HG03432 (cell line): ENCODE measurements around the gene PHLDA1.
A peak's percentile ranks its signal among the peaks of the same experiment; 100 is the strongest.

Experiments used
- ATAC-seq: cut with Tn5 transposase; IDR thresholded peaks from one replicate; pipeline ENCODE4 v1.9.1; 2021; ENCODE audit warnings: mild to moderate bottlenecking, moderate library complexity; ENCODE audit not compliant: unreplicated experiment

The PHLDA1 gene

DNA sequence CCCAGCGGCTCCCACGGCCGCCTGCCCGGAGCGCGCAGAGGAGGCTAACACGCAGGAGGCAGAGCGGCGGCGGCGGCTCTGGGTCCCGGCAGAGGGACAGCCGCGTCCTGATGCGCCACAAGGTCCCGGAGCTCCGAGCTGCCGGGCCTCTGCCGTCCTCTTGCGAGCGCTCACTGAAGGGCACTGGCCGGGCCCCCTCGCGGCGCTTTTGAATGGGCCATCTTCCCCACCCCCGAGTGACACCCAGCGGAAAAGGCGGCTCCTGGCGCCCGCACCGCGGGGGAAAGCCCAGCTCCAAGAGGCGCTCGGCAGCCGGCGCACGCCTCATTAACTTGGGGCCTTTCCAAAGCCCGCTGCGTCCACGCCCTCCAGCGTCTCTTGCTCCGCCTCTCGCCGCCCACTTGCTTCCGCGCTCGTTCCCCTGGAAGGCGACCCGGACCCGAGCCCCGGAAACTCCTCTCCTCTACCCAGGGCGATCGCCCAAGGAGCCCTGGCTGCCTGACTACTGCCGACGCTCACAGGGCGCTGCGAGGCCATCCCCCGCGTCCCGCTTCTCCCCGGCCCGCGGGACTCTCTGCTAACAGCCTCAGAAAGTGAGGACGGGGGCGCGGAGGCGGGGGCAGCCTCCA, at the start of gene PHLDA1:
TSS of gene PHLDA1 (minus strand) at position 363 of the 629 bp plus-strand sequence.
- ATAC-seq: peak; percentile 87

DNA sequence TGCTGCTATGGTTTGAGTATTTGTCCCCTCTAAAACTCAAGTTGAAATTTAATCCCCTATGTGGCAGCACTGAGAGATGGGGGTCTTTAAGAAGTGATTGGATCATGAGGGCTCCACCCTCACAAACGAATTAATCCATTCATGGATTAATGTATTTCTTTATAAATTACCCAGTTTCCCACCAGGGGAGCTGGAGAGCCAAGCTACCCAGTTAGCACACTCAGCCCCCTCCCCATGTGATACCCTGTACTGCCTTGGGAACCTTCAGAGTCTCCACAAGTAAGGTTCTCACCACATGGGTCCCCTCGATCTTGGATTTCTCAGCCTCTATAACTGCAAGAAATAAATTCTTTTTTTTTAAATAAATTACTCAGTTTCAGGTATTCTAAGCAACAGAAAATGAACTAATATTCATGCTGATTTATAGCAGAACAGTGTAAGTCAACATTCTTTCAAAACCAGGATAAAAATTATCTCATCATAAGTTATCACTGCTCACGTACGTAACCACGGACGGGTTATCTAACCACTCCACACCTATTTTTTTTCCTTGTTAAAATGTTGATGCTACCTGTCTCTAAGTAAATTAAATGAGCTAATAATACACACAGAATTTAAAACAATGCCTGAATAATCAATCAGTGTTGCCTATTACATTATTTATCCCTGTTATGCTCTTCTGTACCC, 49.3 kb upstream of the PHLDA1 start:
- ATAC-seq: no peak

DNA sequence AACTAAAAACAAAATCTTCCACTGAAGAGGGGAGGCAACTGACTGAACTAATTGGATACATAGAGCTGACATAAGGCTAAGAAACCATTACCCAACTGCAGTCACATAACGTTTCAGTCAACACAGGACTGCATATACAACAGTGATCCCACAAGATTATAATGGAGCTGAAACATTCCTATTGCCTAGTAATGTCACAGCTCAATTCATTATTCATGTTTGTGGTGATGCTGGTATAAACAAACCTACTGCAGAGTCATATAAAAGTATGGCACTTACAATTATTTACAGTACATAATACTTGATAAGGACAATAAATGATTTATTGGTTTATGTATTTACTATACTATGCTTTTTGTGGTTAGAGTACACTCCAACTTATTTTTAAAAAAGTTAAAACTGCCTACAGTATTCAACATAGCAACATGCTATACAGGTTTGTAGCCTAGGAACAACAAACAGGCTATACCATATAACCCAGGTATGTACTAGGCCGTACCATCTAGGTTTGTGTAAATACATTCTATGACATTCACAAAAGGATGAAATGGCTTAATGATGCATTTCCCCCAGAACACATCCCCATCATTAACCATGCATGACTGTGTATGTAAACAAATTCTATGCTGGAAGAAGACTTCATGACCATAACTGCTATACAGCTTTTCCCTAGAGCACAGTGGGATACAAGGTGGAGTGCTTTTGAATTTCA, 48.6 kb upstream of the PHLDA1 start:
- no peak for ATAC-seq

DNA sequence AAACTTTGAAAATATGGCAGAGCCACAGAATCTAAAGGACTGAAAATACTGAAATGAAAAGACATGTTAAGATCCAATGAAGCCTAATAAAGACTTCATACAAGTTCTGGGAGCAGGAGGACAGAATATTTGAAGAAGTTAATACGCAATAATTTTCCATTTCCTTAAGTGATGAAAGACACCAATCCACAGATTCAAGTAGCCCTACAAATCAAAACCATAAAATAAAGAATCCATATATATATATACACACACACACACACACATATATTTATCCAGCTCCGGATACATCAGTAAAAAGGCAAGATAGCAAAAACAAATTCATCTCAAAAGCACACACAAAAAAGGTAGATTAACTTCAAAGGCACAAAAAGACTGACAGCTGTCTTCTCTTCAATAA, 47.2 kb upstream of the PHLDA1 start:
- ATAC-seq: no peak

DNA sequence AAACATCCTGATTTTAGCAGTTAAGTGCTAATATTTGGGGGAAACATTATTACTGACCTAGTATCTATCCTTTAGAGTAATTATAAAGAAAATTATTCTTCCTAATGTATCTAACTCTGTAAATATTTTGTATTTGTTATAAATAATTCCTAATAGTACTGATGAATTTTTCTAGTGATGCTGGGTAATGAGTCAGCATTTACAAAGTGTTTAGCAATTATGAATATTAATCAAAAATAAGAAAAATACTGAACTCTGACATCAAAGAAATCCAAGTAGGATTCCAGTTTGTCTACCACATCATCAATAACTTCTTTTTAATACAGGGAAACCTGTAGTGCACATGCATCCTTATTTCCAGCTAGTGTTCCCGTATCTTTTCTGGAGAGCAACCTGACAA, 43.9 kb upstream of the PHLDA1 start:
- ATAC-seq: no peak

DNA sequence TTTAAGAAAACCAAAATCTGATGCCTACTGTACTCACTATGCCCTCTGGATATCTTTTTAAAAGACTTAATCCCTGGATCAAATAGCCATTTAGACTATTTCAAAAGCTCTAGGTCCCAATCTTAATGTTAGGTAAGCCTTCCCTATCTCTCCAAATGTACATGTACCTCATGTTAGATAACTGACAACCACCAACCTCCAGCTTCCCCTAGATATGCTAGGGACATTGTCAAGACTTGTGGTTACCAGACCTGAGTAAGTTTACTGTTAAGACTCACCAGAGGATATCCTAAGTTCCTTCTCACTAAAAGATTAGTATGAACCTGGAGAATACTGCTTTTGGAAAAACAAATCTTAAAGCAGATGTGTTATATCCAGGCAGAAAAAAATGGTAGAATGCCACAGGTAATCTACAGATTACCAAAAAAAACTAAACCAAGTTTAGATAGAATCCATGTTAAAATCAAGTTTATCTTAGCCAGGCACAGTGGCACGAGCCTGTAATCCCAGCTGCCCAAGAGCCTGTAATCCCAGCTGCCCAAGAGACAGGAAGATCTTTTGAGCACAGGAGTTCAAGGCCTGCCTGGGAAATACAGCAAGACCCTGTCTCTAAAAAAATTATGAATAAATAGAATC, 43.2 kb upstream of the PHLDA1 start:
- no peak for ATAC-seq

DNA sequence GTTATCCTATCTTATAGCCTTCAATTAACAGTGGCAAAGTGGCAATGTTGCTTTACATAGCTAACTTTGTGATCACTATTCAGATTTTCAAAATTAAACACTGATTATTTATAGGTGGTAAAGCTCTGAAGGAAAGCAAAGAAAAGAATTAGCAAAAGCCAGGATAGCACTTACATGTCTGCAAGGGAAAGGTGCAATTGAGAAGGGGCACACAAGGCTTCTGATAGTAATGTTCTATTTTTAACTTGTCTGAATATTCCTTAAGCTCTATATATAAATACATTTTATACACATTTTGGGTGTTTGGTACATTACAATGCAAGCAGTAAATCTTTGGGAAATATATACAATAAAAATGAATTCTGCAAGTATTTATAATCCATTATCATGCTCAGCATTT, 42.0 kb upstream of the PHLDA1 start:
- no peak for ATAC-seq

DNA sequence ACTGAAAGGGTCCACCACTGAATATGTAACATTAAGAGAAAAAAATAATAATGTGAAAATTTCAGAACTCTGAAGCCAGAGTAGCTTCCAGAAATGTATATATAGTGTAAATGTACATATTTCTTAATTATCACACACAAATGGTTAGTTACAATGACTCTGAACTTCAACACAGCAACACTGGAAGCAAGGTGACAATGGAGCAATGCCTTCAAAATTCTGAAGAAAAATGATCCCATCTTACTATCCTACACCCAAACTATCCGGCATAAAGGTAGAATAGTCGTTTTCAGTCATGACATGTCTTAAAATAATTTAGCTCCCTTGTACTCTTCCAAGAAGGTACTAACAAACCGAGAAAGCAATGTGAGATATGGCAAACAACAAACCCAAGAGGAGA, 41.0 kb upstream of the PHLDA1 start:
- ATAC-seq: no peak

DNA sequence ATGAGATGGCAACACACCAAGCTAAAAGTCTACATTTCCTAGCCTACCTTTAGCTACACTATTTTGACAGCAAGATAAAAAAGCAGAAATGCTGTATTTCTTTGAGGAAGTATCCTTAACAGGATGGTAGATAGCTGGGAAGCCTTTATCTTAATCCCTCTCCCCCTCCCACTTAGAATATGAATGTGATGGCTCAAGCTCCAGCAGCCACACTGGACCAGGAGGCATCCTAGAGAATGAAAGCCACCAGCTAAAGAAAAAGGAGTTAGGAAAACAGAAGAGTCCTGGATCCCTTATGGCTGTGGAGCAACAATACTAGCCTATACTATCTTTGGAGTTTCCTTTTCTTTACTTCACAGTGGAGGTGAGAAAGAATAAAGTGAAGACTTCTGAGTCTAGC, 37.8 kb upstream of the PHLDA1 start:
- no peak for ATAC-seq

DNA sequence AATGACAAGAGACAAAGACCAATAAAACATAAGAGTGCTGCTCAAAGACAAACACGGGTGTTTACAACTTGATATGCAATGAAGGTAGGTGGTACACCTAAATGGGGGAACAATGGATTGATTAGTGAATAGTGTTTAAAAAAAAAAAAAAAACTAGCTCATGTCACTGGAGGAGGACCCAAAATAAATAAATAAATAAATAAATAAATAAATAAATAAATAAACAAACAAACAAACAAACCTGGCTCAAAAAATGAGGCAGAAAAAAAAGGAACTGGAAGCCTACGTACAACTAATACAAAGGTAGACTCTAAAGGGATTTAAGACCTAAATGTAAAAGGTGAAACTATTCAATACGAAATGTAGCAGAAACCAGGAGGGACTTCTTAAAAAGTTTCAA, 34.3 kb upstream of the PHLDA1 start:
- ATAC-seq: no peak

DNA sequence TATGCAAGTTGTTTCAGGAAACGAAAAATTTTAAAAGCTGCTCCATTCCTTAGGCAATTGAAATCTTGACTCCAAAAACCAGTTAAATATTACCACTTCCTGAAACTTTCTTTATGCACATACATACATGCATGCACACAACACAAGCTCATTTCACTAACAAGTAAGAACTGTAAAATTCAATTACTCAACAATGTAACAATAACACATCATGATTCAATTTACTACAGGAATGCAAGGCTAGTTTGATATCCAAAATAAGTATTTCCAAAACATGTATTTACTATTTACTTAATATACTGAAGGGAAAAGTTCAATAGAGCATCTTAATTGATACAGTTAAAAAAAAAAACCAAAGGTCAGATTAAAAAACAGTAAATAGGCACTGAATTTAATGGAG, 33.3 kb upstream of the PHLDA1 start:
- ATAC-seq: no peak

DNA sequence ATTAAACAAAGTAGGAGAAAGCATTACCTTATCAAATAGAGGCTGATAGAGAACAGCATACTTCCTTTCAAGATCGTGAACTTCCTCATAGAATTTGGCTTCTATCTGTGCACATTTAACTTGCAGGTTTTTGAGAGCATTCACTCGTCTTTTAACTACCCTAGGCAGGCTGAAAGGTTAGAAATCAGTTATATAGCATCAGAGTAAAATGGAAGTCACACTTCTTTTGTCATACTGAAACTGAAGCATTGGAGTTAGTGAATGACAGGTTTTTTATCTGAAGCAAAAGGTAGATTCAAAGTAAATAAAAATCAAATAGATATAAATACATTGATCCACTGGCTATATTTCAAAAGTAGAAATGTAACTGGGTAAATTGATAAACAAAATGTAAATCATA, 28.5 kb upstream of the PHLDA1 start:
- no peak for ATAC-seq

DNA sequence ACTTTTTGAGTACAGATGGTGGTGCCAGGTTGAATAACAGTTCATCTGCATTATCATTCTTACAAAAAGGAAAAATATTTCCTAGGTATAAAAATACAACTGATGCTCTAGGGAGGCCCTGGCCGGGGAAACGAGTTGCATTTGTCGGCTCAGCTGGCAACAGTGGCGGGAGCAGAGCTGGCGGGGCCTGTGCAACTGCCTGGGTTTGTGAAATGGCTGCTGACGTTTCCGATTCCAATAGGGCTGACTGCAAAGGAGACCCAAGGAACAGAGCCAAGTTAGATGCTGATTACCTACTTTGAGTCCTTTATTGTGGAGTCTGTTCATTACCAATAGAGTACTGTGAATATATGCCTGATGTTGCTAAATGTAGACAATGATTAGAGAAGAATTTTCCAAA, 25.8 kb upstream of the PHLDA1 start:
- no peak for ATAC-seq

DNA sequence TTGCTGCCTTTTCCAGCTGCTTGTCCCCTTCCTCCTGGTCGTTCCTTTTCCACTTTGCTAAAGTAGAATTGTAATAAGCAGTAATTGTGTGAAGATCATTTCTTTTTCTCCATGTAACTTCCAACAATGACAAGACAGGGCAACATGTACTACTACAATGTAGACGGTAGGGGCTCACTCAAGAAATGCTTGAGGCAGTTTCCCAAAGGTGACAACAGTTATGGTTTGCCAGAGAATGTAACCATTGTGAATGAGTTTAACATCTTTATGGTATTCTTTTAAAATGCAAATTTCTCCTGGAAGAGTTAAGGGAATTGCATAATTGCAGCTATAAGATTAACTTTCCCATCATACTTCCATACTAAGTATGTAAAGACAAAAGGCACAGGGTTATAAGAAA, 23.8 kb upstream of the PHLDA1 start:
- no peak for ATAC-seq

DNA sequence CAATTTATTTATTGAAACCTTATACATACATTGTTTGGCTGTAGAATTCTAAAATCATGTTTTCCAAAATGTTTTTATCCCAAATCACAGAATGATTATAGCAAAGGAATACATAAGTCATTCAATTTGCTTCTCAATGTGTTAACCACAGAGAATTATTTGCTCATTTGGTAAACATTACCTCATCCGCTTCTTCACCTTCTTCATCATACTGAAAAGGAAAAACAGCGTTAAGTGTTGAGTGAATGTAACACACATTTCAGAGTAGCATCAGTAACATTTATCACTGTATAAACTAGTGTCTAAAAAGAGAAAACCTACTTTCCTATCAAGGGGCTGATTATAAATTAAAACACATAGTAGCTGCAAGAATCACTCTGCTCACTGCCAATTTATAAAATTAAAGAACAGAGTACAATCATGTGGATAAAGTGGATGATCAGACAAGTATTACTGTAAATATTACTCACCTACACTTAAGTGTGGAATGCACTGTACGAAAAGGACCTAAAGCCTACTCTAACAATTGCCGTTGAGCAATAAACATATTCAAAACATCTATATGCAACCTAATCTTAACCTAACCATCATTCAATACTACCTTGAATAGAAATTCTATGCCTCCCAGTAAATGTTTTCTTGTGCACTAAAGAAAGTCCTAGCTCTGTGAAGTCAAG, 18.1 kb upstream of the PHLDA1 start:
- no peak for ATAC-seq

DNA sequence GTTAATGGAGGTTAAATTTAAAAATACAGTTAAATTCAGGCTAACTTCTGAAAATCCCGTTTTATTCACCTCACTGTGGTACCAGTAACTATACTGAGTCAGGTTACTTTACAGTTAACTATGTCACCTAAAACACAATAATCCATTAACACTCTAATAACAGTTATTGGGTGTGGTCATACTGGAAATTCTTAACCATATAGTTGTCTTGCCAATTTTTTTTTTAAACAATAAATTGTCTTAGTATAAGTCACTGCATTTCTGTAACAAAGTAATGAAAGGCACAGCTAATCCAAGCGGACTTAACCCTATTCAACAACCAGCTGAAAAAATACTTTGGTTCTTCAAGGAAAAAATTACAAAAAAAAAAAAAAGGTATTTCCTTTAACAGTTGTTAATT, 16.2 kb upstream of the PHLDA1 start:
- ATAC-seq: no peak

DNA sequence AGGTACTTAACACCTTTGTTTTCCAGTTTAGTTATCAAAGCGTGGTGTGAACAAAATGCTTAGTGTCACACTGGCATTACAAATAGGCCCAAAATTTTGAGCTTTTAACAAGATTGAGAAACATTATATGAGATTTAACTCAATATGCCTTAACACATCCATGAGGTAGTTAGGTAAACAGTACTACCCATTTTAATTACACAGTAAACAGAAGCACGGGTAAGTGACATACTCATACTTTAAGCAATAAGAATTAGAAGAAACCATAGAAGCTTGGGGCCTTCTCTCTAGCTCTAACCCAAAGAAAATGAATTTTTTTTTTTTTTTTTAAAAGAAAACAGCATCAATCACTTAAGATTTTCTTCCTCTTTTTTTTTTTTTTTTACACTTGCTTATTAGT, 15.5 kb upstream of the PHLDA1 start:
- no peak for ATAC-seq

DNA sequence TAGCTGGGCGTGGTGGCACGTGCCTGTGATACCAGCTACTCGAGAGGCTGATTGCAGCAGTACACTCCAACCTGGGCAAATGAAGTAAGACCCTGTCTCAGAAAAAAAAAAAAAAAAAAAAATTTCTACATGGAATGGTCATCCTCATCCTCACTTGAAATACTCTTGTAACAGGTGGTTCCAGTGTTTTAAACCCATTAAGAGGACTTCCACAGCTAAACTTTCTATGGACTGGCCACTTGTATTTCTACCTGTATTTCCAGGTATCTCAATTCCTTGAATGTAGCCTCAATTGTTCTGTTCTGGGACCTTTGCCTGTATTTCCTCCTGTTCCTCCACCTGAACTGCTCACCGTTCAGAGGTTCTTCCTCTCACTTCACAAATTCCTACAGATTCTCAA, 11.8 kb upstream of the PHLDA1 start:
- no peak for ATAC-seq

DNA sequence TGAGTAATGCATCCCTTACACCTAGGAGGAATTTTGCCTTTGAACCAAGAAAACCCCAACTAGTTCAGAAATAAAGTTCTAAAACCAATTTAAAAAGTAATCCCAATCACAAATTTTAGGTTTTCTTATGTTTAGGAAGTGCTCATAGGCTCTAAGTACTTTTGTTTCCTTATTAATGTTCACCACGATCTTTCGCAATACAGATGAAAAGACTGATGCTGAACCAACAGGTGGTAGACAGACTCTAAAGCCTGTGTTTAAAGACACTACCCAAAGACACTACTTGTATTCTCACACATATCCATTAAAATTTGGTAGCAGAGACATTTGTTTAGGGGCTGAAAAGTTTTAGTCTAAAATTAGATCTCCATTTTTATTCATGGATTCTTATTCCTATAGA, 10.6 kb upstream of the PHLDA1 start:
- no peak for ATAC-seq

DNA sequence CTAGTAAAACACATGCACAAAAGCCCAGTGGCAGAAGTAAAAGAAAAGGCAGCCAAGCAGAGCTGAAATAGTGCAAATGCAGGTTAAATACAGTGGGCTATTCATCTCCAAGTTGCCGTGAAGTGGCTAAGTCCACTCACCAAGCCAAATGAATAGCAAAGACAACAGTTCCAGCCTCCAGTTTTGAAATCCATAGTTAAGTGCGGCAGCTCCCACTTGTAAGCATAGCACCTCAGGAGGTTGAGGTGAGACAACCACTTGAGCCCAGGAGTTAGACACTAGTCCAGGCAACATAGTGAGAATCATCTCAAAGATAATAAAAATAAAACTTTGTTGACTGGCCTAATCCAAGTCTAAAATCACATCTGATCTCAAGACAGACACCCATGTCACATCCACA, 9.8 kb upstream of the PHLDA1 start:
- ATAC-seq: no peak

DNA sequence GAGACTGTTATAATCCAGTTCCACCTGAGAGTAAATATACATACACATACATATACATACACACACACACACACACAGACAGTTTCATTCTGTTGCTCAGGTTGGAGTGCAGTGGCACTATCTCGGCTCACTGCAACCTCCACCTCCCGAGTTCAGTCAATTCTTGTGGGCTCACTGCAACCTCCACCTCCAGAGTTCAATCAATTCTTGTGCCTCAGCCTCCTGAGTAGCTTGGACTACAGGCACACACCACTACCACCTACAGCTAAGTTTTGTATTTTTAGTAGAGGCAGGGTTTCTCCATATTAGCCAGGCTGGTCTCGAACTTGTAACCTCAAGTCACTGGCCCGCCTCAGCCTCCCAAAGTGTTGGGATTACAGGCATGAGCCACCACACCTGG, 8.9 kb upstream of the PHLDA1 start:
- ATAC-seq: no peak
